Measurements from ENCODE around the gene PARP12. TPM values are rescaled to one million over a fixed set of nuclear protein-coding genes. Genes with fewer than 3 reads are reported as not detected.
A peak's percentile ranks its signal among the peaks of the same experiment; 100 is the strongest.

PARP12 gene
- polyA plus RNA-seq, 5 donors, result 27.0 to 36.3 (median 29.9) TPM

GRCh38 chr7:139993169-139993568, 69.6 kb downstream of the PARP12 start:
- DNase-seq, result no peak

DNA sequence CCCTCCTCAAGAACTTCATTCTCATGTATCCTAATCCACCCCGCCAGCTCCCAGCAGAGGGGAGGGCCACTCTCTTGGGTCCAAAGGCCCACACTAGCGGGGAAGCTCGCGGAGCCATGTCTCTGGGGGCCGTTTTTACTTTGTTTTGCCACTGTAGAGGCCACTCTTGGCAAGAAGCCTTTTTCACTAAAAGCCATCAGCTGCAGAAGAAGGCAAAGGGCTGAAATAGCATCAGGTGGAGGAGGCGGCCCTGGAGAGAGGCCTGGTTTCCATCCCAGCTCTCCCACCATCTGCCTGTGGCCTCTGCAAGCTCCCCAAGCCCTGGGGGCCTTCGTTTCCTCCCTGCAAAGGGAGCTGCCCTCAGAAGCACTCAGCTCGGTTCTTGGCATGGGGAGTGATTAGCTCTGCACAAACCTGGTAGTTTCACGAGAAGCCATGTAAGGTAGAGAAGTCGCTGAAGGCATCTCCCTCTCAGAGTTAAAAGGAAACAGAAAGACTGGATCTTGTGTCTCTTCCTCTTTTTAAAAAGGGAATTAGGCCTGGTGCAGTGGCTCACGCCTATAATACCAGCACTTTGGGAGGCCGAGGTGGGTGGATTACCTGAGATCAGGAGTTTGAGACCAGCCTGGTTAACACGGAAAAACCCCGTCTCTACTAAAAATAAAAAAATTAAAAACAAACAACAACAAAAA, 70.3 kb downstream of the PARP12 start:
- no peak for DNase-seq

DNA sequence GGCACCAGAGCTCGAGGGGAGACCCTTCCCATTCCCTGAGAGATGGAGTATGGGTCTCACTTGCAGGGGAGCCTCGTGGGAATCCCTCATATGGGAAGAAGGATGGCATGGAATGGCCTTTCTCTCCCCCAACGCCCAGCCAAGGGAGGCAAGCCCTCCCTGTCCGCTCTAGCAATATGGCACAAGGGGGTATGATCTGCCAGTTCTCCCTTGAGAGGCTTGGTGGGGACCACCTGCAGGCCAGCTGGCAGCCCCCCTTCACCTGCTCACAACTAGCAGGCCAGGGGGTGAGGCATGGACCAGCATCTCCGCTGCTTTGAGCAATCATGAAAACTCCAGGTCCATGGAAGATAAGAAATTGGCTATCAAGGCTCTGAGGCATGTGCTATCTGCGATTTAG, 70.8 kb downstream of the PARP12 start:
- no peak for DNase-seq

GRCh38 chr7:139991269-139991666, 71.5 kb downstream of the PARP12 start:
- no peak for DNase-seq

GRCh38 chr7:139990571-139991268, 72.0 kb downstream of the PARP12 start:
- no peak for DNase-seq

DNA sequence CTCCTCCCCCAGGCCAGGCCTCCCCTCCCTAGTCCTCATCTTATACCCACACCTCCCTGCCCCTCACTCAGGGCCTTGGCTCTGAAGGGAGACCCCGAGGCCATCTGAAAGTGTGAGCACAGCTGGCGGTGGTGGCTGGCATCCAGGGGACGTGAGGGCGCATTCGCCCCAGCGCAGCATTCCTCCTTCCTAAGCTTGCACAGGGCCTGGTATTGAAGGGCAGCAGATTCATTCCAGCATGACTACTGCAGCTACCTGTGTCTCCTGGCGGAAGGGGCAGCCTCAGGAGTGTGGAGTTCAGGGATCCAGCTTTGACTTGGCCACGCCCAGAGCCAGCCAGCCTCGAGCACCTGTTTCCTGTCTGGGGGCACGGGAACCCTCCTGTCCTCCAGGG, 72.6 kb downstream of the PARP12 start:
- no peak for DNase-seq

DNA sequence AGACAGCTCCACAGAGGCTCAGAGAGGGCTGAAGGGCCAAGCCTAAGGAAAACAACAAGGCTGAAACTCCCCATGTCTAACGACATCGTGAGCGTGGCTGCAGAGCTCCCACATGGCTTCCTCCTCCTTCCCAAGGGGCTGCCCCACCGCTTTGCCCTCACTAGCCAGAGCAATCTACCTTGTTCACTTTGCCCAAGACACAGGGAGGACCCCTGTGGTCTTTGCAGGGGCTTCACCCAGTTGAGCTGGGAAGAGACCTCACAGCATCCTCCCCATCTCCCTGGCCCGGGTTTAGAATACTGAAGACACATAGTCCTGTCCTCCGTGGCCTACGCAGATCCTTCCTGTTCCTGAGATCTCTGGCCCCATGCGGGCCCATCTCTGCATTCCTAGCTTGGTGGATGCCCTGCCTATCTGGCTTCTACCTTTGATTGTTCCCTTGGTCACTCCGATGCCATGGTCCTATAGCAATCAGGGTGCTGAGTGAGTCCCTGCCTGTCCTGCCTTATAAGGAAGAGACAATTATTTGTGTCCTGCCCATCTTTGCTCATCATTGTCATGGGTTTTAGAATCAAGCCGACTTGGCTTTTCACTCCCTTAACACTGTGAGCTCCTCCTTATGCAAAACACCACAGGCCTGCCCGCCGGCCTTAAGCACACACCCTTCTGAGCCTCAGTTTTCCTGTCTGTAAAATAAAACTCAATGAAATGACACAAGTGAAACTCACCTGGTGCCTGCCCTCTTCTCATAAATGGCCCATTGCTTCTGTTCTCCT, 73.2 kb downstream of the PARP12 start:
- DNase-seq, result no peak

- no peak for DNase-seq
Observed at GRCh38 chr7:139987691-139988516, 74.8 kb downstream of the PARP12 start.

DNA sequence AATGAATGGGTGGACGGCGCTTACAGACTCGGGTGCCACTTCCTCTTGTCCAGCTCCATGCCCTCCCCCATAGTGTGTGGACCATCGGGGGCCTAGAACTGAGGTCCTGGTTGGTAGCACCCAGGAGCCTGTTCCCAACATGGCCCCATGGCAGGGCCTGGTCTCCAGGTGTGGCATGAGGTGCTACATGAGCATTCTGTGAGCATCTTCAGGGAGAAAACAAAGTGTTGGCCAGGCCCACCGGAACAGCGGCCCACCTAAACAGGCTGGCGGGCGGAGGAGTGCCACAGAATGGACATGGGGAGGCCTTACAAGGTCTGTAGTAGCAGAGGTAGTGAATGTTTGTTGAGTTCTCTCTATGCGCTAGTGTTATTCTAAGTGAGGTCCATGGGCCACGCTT, 76.9 kb downstream of the PARP12 start:
- DNase-seq, result no peak

- DNase-seq, result no peak
Observed at GRCh38 chr7:139984642-139985539, 77.9 kb downstream of the PARP12 start.

DNA sequence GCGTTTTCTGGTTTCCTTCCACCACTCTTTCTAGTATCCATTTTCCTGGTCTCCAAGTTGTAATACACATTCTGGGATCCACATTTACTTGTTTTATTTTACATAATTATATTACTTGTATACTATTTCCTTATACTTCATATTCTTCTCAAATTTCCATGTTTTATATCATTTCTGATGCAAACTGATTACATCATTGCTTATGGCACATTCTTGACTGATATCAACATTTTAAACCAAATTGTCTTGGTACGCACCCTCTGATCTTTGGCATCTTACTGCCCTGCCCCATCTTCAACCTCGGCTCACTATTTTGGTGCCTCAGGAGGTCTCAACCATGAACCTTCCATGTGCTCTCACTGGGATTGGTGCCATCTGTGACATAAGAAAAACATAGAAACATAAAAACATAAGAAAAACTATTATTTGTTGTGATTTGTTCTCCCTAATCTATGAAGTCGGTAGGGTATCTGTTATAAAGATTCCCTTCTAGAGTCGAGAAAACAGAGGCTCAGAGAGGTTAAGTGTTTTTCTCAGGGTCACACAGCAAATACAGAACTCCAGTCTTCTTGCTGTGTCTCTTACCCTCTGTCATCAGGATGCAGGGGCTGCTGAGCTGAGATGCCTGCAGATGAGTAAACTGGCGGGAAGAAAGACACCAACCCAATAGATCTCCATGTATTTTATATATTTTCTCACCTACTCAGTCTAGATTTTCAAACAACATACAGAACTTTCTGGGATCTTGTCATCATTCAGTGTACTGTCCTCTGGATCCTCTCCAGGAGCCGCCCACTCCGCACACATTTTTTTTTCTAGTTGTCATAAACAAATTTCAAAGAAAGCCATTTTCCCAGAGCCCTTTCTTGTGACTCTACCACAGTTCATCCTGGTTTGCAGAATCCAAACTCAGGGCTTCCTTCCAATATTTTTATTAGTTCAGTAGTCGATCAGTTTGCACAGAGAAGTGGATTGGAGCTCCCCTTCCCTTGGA, 79.5 kb downstream of the PARP12 start:
- DNase-seq, result peak in 1 of 2 donors; percentile 28

GRCh38 chr7:139981511-139981895, 81.2 kb downstream of the PARP12 start:
- DNase-seq, result no peak

DNA sequence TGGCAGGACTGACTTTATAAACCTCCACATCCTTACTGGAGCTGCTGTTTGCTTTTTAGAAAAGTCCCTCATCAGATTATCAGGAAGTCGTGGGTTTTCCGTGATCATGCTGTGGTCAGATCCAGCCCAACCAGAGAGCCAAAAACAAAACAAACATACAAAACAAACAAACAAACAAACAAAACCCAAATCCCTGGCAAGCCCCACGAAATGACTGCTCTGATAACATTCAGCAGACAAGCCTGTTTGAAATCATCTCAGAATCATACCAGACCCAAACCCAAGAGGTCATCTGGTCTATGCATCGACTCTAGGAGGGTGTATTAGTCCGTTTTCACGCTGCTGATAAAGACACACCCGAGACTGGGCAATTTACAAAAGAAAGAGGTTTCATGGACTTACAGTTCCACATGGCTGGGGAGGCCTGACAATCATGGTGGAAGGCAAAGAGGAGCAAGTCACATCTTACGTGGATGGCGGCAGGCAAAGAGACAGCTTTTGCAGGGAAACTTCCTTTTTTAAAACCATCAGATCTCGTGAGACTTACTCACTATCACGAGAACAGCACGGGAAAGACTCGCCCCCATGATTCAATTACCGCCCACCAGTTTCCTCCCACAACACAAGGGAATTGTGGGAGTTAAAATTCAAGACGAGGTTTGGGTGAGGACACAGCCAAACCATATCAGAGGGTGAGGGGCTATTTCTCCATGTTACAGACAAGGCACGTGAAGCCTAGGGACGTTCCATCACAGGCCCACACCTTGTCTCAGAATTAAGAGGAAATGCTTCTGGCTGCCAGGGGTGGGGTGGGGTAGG, 85.7 kb downstream of the PARP12 start:
- DNase-seq, result no peak

GRCh38 chr7:139976055-139976837, 86.5 kb downstream of the PARP12 start:
- no peak for DNase-seq

GRCh38 chr7:139974179-139974811, 88.5 kb downstream of the PARP12 start:
- DNase-seq, result no peak
